ENCODE measurements around the gene PARD6B.

Gene PARD6B

GRCh38 chr20:50716518-50716917 is 14.9 kb upstream of the PARD6B start:
- TF ChIP-seq CTCF (IDR thresholded peaks at IDR 0.05) (no peak), ZFX (IDR thresholded peaks at IDR 0.05; ENCODE audit: borderline replicate concordance) (no peak)
- no peak overlapping the region for H3K27ac ChIP-seq

GRCh38 chr20:50717312-50717711 is 14.1 kb upstream of the PARD6B start:
- TF ChIP-seq ZFX (IDR thresholded peaks at IDR 0.05; ENCODE audit: borderline replicate concordance) (no peak), CTCF (IDR thresholded peaks at IDR 0.05) (no peak)
- no peak overlapping the region for H3K27ac ChIP-seq

GRCh38 chr20:50717974-50718761 is 13.2 kb upstream of the PARD6B start:
- H3K27ac ChIP-seq, result no peak overlapping the region
- TF ChIP-seq ZFX (IDR thresholded peaks at IDR 0.05; ENCODE audit: borderline replicate concordance) (no peak), CTCF (IDR thresholded peaks at IDR 0.05) (no peak)

GRCh38 chr20:50719328-50719727 is 12.1 kb upstream of the PARD6B start:
- TF ChIP-seq CTCF (IDR thresholded peaks at IDR 0.05) (no peak), ZFX (IDR thresholded peaks at IDR 0.05; ENCODE audit: borderline replicate concordance) (no peak)
- no peak overlapping the region for H3K27ac ChIP-seq

GRCh38 chr20:50720026-50720425 is 11.4 kb upstream of the PARD6B start:
- no peak overlapping the region for H3K27ac ChIP-seq
- TF ChIP-seq ZFX (IDR thresholded peaks at IDR 0.05; ENCODE audit: borderline replicate concordance), result no peak
- no peak for TF ChIP-seq CTCF (IDR thresholded peaks at IDR 0.05)

GRCh38 chr20:50720582-50720981 is 10.8 kb upstream of the PARD6B start:
- no peak overlapping the region for H3K27ac ChIP-seq
- no peak for TF ChIP-seq ZFX (IDR thresholded peaks at IDR 0.05; ENCODE audit: borderline replicate concordance)
- no peak for TF ChIP-seq CTCF (IDR thresholded peaks at IDR 0.05)

- H3K27ac ChIP-seq, result no peak overlapping the region
- TF ChIP-seq CTCF (IDR thresholded peaks at IDR 0.05), result no peak
- TF ChIP-seq ZFX (IDR thresholded peaks at IDR 0.05; ENCODE audit: borderline replicate concordance), result no peak
These were observed 9.5 kb upstream of the PARD6B start for GRCh38 chr20:50721881-50722281.
